Choroid plexus epithelial cell (primary cell): ENCODE measurements around the gene ZBTB2.

Experiments
- DNase-seq: peaks from one replicate; pipeline ENCODE4 v3.0.0-alpha.2; 2010; ENCODE audit warnings: low read depth
- H3K4me3 ChIP-seq: 2 replicates; pipeline ENCODE4 v1.5.1; 2011; ENCODE audit warnings: low read depth, mild to moderate bottlenecking, control low read depth, low read length, moderate library complexity
- CTCF ChIP-seq: conservative IDR thresholded peaks from 2 replicates; pipeline ENCODE4 v1.5.1; 2011; ENCODE audit warnings: low read depth, mild to moderate bottlenecking, control low read depth, inconsistent platforms, low read length, moderate library complexity

The ZBTB2 gene

GRCh38 chr6:151390276-151390850 lies 996 bp downstream of the ZBTB2 start:
- peak overlapping the region; percentile 90 for H3K4me3 ChIP-seq
- peak; percentile 99 for DNase-seq
- TF ChIP-seq CTCF: no peak

DNA sequence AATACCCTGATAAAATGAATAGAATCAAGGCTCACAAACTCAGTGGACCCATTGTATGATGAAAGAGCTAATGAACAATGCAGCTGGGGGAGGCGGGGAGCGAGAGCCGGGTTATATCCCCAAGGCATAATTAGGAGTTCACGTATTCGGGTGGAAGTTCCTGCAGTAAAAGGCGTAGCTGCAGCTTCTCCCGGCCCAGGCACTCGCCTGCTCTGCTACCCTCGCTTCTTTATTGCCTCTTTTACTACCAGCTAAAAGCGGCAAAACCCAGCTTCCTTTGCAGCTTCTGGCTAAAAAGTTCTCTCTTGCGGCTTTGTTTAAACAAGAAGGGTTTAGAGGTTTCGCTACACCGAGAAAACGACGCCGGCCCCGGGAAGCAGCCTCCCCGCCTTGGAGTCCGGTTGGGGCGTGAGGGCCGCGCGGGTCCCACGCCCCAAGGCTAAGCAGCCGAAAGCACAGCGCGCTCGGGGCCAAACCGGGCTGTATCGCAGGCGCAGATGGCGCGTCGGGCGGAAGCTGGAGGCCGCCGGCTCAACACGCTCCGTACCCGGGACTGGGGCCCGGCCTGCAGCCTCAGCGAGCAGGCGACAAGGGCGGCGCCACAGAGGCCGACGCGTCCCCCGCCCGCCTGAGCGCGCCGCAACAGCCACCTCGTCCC lies 1.6 kb downstream of the ZBTB2 start:
- H3K4me3 ChIP-seq: peak overlapping the region; percentile 90
- TF ChIP-seq CTCF: no peak
- peak; percentile 71 for DNase-seq

- no peak for DNase-seq
- peak overlapping the region; percentile 90 for H3K4me3 ChIP-seq
- TF ChIP-seq CTCF: no peak
These were observed 2.3 kb downstream of the ZBTB2 start for GRCh38 chr6:151388997-151389617.

DNA sequence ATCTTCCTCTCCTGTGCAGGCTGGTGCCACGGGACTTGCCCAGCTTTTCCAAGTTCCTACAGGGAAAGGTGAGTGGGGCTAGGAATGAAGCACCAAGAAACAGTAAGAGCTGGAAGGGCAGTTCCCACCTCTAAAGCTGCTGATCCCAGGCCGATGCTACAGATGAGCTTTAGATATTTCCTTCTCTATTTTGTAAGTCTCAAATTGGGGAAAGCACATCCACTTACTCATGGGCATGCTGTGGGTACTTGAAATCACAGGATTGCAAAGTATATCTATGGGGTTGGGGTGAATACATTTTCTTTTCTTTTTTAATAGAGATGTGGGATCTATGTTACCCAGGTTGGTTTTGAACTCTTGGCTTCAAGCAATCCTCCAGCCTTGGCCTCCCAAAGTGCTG lies 3.1 kb downstream of the ZBTB2 start:
- no peak for TF ChIP-seq CTCF
- no peak for DNase-seq
- H3K4me3 ChIP-seq: no peak overlapping the region

DNA sequence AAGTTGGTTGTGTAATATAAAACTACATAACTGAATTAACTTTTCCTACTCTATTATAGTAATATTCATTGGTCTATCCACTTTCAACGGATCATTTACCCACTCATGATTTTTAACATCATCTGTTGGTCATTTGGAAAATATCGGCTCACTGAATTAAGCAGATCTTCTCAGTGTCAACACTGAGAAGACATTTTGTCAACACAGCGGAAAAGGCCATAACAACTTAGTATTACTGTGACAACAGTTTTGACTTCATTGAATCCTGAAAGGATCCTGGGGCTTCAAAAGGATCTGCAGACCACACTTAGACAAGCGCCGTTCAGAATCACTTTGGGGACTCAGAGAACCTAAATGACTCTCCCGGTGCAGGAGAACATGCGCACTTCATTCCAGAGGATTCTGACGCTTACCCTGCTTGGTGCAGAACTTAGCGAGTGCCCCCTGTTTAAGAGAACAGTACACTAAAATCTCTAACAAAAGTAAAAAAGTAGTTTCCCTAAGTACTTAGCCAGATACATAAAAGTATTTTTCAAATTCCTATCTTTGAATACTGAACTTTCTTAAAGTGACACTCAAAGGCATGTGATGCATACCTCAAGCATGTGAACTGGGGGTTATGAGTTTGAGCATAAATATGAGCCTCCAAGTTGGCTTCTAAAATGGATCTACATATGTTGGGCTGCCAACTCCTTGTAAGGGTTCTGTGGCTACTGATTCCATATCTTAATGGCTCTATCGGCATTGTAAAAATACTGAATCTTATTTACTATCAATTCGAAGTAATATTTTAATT lies 4.0 kb downstream of the ZBTB2 start:
- TF ChIP-seq CTCF: no peak
- H3K4me3 ChIP-seq: no peak overlapping the region
- DNase-seq: peak; percentile 84

GRCh38 chr6:151385177-151385576 lies 6.2 kb downstream of the ZBTB2 start:
- no peak for DNase-seq
- TF ChIP-seq CTCF: no peak
- H3K4me3 ChIP-seq: no peak overlapping the region
